HepG2 (cell line): Measurements from ENCODE around the gene MTCL1. TPM values are rescaled to one million over a fixed set of nuclear protein-coding genes. Genes with fewer than 3 reads are reported as not detected.

Experiments
- ATAC-seq: fragments of 200-7000 bp; cut with Tn5 transposase; 3 replicates; pipeline ENCODE4 v1.9.1; 2020; ENCODE audit warnings: mild to moderate bottlenecking, moderate library complexity
- BruUV-seq: library from RNA; stranded (reverse); fragments of 400-500 nt; replicated peaks from 2 replicates; lab custom pipeline; 2021; lab: Mats Ljungman, UMichigan
- CTCF ChIA-PET: fragments of 300-600 bp; formaldehyde crosslinking; extraction: SDS; loops from one replicate; lab custom pipeline; 2021; ENCODE audit warnings: low total read pairs, inconsistent platforms, low intra/inter-chr PET ratio; lab: Yijun Ruan, JAX
- POLR2A ChIA-PET: fragments of 350-600 bp; sonication (Branson Sonifier 250); formaldehyde crosslinking; loops from one replicate; lab custom pipeline; 2020; ENCODE audit warnings: antibody characterized with exemption, inconsistent platforms; lab: Yijun Ruan, JAX
- DNase-seq: peaks from one replicate; pipeline ENCODE4 v3.0.0-alpha.2; 2015; ENCODE audit warnings: low spot score
- FAIRE-seq: peaks from 3 replicates; lab custom pipeline; 2011; peaks lifted over from hg19 to GRCh38; lab: Jason Lieb, UNC
- H2AFZ ChIP-seq: one replicate; pipeline ENCODE4 v1.6.1; 2011; ENCODE audit warnings: low read length, inconsistent platforms
- H3K27ac ChIP-seq: fragments of 300-600 bp; 3 replicates; pipeline ENCODE4 v1.8.0; 2011; ENCODE audit warnings: mixed run types, mild to moderate bottlenecking, mixed read lengths, low read length, inconsistent platforms; ENCODE audit not compliant: insufficient read depth; ENCODE audit errors: extremely low read length
- H3K27me3 ChIP-seq, 2 experiments: fragments of 200-600 bp in 1 of 2; 2 replicates in 1 of 2; 3 replicates in 1 of 2; pipeline versions ENCODE4 v1.6.0 to v1.8.0; 2011; ENCODE audit warnings: low read length in 2 of 2, mild to moderate bottlenecking in 2 of 2, moderate library complexity in 2 of 2, inconsistent platforms in 1 of 2; ENCODE audit not compliant: insufficient read depth in 2 of 2, control insufficient read depth in 1 of 2
- H3K36me3 ChIP-seq, 2 experiments: fragments of 200-600 bp in 1 of 2; replicated peaks in 1 of 2; 2 replicates in 1 of 2; 3 replicates in 1 of 2; pipeline versions ENCODE4 v1.5.1 to v1.8.0; 2011; ENCODE audit warnings: low read length in 2 of 2, inconsistent platforms in 1 of 2; ENCODE audit not compliant: insufficient read depth in 2 of 2, control insufficient read depth in 1 of 2
- H3K4me1 ChIP-seq: 2 replicates; pipeline ENCODE4 v1.5.1; 2012; ENCODE audit warnings: low read length, inconsistent platforms; ENCODE audit not compliant: insufficient read depth
- H3K4me2 ChIP-seq: 2 replicates; pipeline ENCODE4 v1.6.0; 2011; ENCODE audit warnings: low read depth, low read length, inconsistent platforms
- H3K4me3 ChIP-seq, 3 experiments: fragments of 200-600 bp in 1 of 3; sonication (generic), shearing (Covaris generic) in 1 of 3; replicated peaks in 1 of 3; 2 replicates each; pipeline ENCODE4 v1.5.1; 2011 to 2016; ENCODE audit warnings: low read length in 3 of 3, inconsistent platforms in 2 of 3, low read depth in 2 of 3, mild to moderate bottlenecking in 2 of 3, control low read depth in 1 of 3, mixed read lengths in 1 of 3; ENCODE audit not compliant: insufficient read depth in 1 of 3
- H3K79me2 ChIP-seq: one replicate; pipeline ENCODE4 v1.6.1; 2011; ENCODE audit warnings: low read length, inconsistent platforms; ENCODE audit not compliant: insufficient read depth
- H3K9ac ChIP-seq: 2 replicates; pipeline ENCODE4 v1.6.0; 2011; ENCODE audit warnings: mild to moderate bottlenecking, low read depth, low read length, inconsistent platforms; ENCODE audit not compliant: insufficient read depth
- H3K9me3 ChIP-seq: 2 replicates; pipeline ENCODE4 v1.5.1; 2012; ENCODE audit warnings: mild to moderate bottlenecking, low read length
- H4K20me1 ChIP-seq: 2 replicates; pipeline ENCODE4 v1.6.0; 2011; ENCODE audit warnings: inconsistent platforms, mild to moderate bottlenecking, low read length, moderate library complexity; ENCODE audit not compliant: insufficient read depth
- HHEX ChIP-seq: IDR thresholded peaks from 2 replicates; pipeline ENCODE4 v1.6.1; 2016; ENCODE audit warnings: control low read depth
- ISX ChIP-seq: sonication (generic); formaldehyde crosslinking; conservative IDR thresholded peaks from 2 replicates; pipeline ENCODE4 v1.5.0; 2020; ENCODE audit warnings: missing genetic modification reagents
- KDM5B ChIP-seq: sonication (generic); formaldehyde crosslinking; IDR thresholded peaks from 2 replicates; pipeline ENCODE4 v1.4.0; 2020; ENCODE audit warnings: missing genetic modification reagents, mild to moderate bottlenecking, borderline replicate concordance
- NONO ChIP-seq, 2 experiments: fragments of 450-650 bp in 1 of 2; sonication (generic) in 1 of 2; formaldehyde crosslinking in 1 of 2; IDR thresholded peaks in 1 of 2; conservative IDR thresholded peaks in 1 of 2; 2 replicates each; pipeline versions ENCODE4 v1.6.1 to v1.8.0; 2017 to 2022; ENCODE audit warnings: mild to moderate bottlenecking in 1 of 2, missing genetic modification reagents in 1 of 2, moderate library complexity in 1 of 2
- SMARCC2 ChIP-seq: fragments of 450-650 bp; IDR thresholded peaks from 2 replicates; pipeline ENCODE4 v1.6.1; 2017; ENCODE audit warnings: antibody characterized with exemption, mild to moderate bottlenecking
- SUZ12 ChIP-seq: fragments of 150-350 bp; IDR thresholded peaks from 2 replicates; pipeline ENCODE4 v1.6.1; 2014; ENCODE audit warnings: low read depth, low read length
- ZNF143 ChIP-seq: sonication (generic); formaldehyde crosslinking; IDR thresholded peaks from 2 replicates; pipeline ENCODE4 v1.4.0; 2020; ENCODE audit warnings: missing genetic modification reagents
- ZNF550 ChIP-seq: sonication (generic); formaldehyde crosslinking; IDR thresholded peaks from 2 replicates; pipeline ENCODE4 v1.4.0; 2020; ENCODE audit warnings: mild to moderate bottlenecking, missing genetic modification reagents, borderline replicate concordance
- ZNF891 ChIP-seq: sonication (generic); formaldehyde crosslinking; IDR thresholded peaks from 2 replicates; pipeline ENCODE4 v1.5.0; 2020; ENCODE audit warnings: mild to moderate bottlenecking, missing genetic modification reagents
- WGBS: methylation state at CpG from one replicate; pipeline ENCODE4 v1.1.6; 2017; ENCODE audit warnings: low lambda C conversion rate; 5-methylcytosine and 5-hydroxymethylcytosine counted together
- in situ Hi-C: cut with HindIII; loops from 2 replicates; pipeline ENCODE4 v1.10.0; 2017; ENCODE audit warnings: low pct_unique_long_range_greater_than_20kb; ENCODE audit not compliant: extremely low pct_ligation_motif_present
- intact Hi-C: fragments of 100-400 bp; cut with micrococcal nuclease; formaldehyde crosslinking; loops from one replicate; pipeline ENCODE4 v1.10.0; 2022; ENCODE audit not compliant: unreplicated experiment
- polyA plus RNA-seq, 8 experiments: library from polyadenylated mRNA; depleted of rRNA in 3 of 8; stranded (reverse) in 7 of 8; unstranded in 1 of 8; fragments of >200 nt; fragmentation: Illumina TruSeq in 4 of 8; extraction: Trizol in 4 of 8; gene quantifications; 2 replicates each; pipeline versions ENCODE4 v1.2.1 to v1.2.3, GENCODE V29; 2011 to 2016; ENCODE audit warnings: low read depth in 4 of 8, missing spikeins in 1 of 8, mixed read lengths in 1 of 8; ENCODE audit not compliant: insufficient read depth in 1 of 8
- total RNA-seq, 5 experiments: library from RNA; depleted of rRNA; stranded (reverse); fragments of >200 nt; fragmentation: Illumina TruSeq; extraction: Trizol; gene quantifications; 2 replicates each; pipeline ENCODE4 v1.2.3, GENCODE V29; 2016; ENCODE audit warnings: low read depth in 1 of 5
- TF ChIP-seq, protein P1 (sequence below): sonication (generic); formaldehyde crosslinking; IDR thresholded peaks from 2 replicates; pipeline ENCODE4 v1.5.0; 2020; ENCODE audit warnings: missing genetic modification reagents
- TF ChIP-seq, protein P2 (sequence below): sonication (generic); formaldehyde crosslinking; IDR thresholded peaks from 2 replicates; pipeline ENCODE4 v1.4.0; 2020; ENCODE audit warnings: missing genetic modification reagents
- TF ChIP-seq, protein P3 (sequence below): IDR thresholded peaks from 2 replicates; pipeline ENCODE4 v1.6.1; 2018; ENCODE audit warnings: missing genetic modification reagents, mild to moderate bottlenecking, missing compliant biosample characterization

The MTCL1 gene
- total and polyA plus RNA-seq, 2 of the 13 experiments (the other 11 are each of a cell fraction or from before 2014, with no cell fraction given), result 3.1 to 3.2 TPM

DNA sequence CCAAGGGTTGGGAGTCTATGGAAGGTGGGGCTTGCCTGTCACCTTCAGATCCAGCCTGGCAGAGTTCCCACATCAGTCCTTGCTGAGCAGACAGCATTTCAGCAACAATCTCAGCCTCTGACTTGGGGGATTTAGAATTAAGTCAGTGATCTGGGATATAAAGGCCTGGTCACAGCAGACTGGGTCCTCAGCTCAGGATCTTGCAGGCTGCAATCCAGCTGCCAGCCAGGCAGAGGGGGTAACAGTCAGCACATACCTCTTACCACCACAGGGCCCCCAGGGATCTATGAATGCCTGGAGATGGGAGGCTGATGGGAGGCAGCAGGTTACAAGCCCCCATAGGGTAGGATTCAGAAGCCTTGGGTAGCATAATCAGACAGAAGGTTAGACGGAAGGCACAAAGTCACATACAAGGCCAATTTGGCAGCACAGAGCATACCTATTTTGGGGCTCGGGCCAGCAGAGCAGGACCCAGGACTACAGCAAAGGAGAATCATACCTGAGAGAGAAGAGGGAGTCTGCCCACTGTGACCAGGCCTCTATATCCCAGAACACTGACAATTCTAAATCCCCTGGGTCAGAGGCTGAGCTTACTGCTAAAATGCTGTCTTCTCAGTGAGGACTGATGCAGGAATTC, 163.5 kb downstream of the MTCL1 start:
- no peaks in the 10 kb centered on the region for H3K79me2 ChIP-seq
- no peak for FAIRE-seq
- 45% methylated on average over 2 of the region's 2 CpGs for WGBS

More for the DNA sequence above, 163.5 kb downstream of the MTCL1 start:
- in situ Hi-C loops (no loop called here), intact Hi-C loops (no loop called here)
- CTCF ChIA-PET, result no interaction called here
- ATAC-seq (no peak), DNase-seq (no peak)
- no peak overlapping the region for H3K9ac ChIP-seq
- no peaks in the 10 kb centered on the region for H3K36me3 ChIP-seq
- POLR2A ChIA-PET, result no interaction called here
- peaks cover under 1% of the 10 kb centered on the region for H3K4me1 ChIP-seq
- H3K4me2 ChIP-seq, result no peak overlapping the region
- TF ChIP-seq SUZ12 (no peak), ISX (CRISPR knock-in tag) (no peak), ZNF550 (no peak), ZNF143 (CRISPR knock-in tag) (no peak), ZNF891 (CRISPR knock-in tag) (no peak), SMARCC2 (no peak), NONO (IDR thresholded peaks at IDR 0.05) (no peak), NONO (CRISPR knock-in tag; conservative IDR thresholded peaks at IDR 0.05) (no peak), KDM5B (CRISPR knock-in tag) (no peak), HHEX (no peak)
- TF ChIP-seq, protein P1, sequence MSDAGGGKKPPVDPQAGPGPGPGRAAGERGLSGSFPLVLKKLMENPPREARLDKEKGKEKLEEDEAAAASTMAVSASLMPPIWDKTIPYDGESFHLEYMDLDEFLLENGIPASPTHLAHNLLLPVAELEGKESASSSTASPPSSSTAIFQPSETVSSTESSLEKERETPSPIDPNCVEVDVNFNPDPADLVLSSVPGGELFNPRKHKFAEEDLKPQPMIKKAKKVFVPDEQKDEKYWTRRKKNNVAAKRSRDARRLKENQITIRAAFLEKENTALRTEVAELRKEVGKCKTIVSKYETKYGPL, result no peak
- TF ChIP-seq, protein P2, sequence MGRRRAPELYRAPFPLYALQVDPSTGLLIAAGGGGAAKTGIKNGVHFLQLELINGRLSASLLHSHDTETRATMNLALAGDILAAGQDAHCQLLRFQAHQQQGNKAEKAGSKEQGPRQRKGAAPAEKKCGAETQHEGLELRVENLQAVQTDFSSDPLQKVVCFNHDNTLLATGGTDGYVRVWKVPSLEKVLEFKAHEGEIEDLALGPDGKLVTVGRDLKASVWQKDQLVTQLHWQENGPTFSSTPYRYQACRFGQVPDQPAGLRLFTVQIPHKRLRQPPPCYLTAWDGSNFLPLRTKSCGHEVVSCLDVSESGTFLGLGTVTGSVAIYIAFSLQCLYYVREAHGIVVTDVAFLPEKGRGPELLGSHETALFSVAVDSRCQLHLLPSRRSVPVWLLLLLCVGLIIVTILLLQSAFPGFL (CRISPR knock-in tag), result no peak
- TF ChIP-seq, protein P3, sequence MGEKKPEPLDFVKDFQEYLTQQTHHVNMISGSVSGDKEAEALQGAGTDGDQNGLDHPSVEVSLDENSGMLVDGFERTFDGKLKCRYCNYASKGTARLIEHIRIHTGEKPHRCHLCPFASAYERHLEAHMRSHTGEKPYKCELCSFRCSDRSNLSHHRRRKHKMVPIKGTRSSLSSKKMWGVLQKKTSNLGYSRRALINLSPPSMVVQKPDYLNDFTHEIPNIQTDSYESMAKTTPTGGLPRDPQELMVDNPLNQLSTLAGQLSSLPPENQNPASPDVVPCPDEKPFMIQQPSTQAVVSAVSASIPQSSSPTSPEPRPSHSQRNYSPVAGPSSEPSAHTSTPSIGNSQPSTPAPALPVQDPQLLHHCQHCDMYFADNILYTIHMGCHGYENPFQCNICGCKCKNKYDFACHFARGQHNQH (CRISPR knock-in tag), result no peak
- no peak overlapping the region for H2AFZ ChIP-seq
- H3K4me3 ChIP-seq, result no peak overlapping the region
- no peaks in the 10 kb centered on the region; a peak in 2 of 5 replicates for H3K27me3 ChIP-seq
- H3K9me3 ChIP-seq, result no peaks in the 10 kb centered on the region
- no peaks in the 10 kb centered on the region for H4K20me1 ChIP-seq
- no TSS peak for BruUV-seq
- no peak overlapping the region for H3K27ac ChIP-seq
